ENCODE data around the gene MCAT.

DNA sequence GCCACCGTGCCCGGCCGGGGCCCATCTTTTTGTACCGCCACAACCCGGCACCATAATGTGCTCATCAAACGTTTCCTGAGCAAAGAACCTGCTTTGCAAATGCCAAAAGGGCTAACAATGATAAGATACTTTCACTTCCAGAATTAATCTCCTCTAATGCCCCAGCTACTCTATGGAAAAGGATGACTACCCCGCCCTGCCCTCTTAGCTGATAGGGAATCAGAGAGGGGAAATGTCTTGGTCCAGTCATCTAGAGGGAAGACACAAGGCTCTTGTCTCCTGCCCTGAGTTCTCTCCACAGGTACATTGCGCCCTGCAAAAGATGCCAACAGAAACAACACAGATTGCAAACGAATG lies 54.6 kb downstream of the MCAT start:
- TF ChIP-seq, protein P1, sequence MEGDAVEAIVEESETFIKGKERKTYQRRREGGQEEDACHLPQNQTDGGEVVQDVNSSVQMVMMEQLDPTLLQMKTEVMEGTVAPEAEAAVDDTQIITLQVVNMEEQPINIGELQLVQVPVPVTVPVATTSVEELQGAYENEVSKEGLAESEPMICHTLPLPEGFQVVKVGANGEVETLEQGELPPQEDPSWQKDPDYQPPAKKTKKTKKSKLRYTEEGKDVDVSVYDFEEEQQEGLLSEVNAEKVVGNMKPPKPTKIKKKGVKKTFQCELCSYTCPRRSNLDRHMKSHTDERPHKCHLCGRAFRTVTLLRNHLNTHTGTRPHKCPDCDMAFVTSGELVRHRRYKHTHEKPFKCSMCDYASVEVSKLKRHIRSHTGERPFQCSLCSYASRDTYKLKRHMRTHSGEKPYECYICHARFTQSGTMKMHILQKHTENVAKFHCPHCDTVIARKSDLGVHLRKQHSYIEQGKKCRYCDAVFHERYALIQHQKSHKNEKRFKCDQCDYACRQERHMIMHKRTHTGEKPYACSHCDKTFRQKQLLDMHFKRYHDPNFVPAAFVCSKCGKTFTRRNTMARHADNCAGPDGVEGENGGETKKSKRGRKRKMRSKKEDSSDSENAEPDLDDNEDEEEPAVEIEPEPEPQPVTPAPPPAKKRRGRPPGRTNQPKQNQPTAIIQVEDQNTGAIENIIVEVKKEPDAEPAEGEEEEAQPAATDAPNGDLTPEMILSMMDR (IDR thresholded peaks at IDR 0.05): no peak
- TF ChIP-seq EZH2phosphoT487 (IDR thresholded peaks at IDR 0.05): no peak
- no peak for TF ChIP-seq EZH2 (IDR thresholded peaks at IDR 0.05)
